Articular chondrocyte of knee joint (primary cell): ENCODE measurements around the gene EPM2A. TPM values are rescaled to one million over a fixed set of nuclear protein-coding genes. Genes with fewer than 3 reads are reported as not detected.

ENCODE experiments used
- small RNA-seq: library from RNA; depleted of rRNA; stranded (forward); fragments of <200 nt; gene quantifications from one replicate; pipeline ENCODE3, GENCODE V24; 2012
- total RNA-seq: library from RNA; depleted of rRNA; stranded (reverse); fragments of >200 nt; gene quantifications from 2 replicates; pipeline ENCODE4 v1.2.3, GENCODE V29; 2012

The EPM2A gene
- total RNA-seq, result 5.0 and 5.5 TPM in 2 replicates

GRCh38 chr6:145735356-145736165 is at the start of gene EPM2A:
TSS of gene EPM2A (minus strand) at chr6:145735520. CDS start at chr6:145735498, 22 bp downstream.

Small RNAs within 50 kb of the gene (small RNA-seq; reads per million reads assigned to genes)
- gene AL023806.2, result not detected

Other genes with a start within 250 kb of the EPM2A start
- gene FBXO30, start 79.3 kb upstream of the EPM2A start, total RNA-seq, result 17.5 and 19.8 TPM in 2 replicates
- 31.9 and 37.2 TPM in 2 replicates for gene SHPRH, start 228.8 kb upstream of the EPM2A start, total RNA-seq